ENCODE data around the gene GTSE1.

GRCh38 chr22:46359362-46359761 lies 62.7 kb downstream of the GTSE1 start:
- no peak for TF ChIP-seq POLR2A (IDR thresholded peaks at IDR 0.05)
- TF ChIP-seq CTCF (IDR thresholded peaks at IDR 0.05), result no peak
- no peak for TF ChIP-seq EP300 (IDR thresholded peaks at IDR 0.05; ENCODE audit: low read depth)
